Activated naive CD4-positive, alpha-beta T cell treated with Interleukin-2 at 50 U/mL for 16 hours (primary cell): ENCODE results near the gene COL19A1.
"Not testable (repeated sequence)": the region's sequence is repeated elsewhere in the genome, so short reads cannot be mapped to it uniquely, and the experiment has no call there.

Experiments
- DNase-seq: peaks from one replicate; pipeline ENCODE4 v3.0.0-alpha.2; 2020

The COL19A1 gene

DNA sequence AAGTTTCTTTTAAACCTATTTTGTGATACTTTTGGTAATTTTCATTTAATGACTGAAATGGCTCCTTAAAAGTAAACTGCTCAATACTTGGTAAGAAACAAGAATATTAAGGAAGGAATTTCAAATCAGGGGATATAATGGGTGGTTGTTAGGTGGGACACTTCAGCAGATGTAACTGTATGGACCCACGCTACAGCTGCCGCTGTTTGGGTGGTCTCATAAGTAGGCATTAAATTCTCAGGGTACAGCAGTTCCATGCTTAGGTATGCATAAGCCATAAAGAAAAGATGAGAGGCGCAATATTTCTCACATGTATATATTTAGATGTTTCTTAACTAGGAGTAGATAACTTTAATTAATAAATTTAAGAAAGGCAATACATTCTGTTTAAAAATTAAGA, 35.0 kb downstream of the COL19A1 start:
- no peak for DNase-seq

DNA sequence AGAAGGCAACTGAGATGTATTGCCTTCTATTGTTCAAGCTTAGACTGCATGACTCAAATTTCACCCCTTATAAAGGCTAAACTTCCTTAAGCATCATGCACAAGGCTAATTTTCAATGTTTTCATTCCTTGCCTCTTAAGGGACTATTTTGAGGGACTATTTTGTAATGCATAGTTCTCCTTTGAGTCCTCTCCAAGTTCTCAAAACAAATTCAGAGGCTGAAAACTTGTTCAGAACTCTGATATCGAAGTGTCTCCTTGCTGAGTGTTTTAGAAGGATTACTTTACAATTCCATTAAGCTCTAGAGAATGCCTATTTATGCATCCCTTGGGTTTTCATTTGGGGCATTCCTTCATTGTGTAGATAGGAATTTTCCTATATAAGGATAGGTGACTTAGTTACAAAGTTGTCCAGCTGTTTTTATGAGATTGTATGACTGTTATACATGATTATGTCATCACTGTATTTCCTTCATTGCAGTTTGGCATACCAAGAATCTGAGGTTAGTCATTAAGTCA, 41.7 kb downstream of the COL19A1 start:
- DNase-seq: no peak

DNA sequence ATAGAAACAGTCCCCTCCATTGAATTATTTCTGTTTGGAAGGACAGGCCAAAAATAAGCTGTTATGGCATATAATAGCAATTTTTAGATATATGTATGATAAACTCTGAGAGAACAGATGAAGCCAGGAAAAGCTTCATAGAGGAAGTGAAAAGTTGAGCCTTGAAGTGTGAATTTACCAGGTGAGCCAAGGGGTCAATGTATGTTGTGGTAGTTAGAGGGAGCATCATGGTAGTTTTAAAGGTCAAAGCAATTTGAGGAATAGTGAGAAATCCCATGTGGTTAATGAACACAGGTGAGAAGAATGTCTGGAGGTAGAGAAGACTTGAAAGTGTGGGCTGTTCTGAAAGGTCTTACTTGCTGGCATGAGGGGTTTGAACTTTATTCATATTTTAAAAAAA, 47.0 kb downstream of the COL19A1 start:
- DNase-seq: no peak

DNA sequence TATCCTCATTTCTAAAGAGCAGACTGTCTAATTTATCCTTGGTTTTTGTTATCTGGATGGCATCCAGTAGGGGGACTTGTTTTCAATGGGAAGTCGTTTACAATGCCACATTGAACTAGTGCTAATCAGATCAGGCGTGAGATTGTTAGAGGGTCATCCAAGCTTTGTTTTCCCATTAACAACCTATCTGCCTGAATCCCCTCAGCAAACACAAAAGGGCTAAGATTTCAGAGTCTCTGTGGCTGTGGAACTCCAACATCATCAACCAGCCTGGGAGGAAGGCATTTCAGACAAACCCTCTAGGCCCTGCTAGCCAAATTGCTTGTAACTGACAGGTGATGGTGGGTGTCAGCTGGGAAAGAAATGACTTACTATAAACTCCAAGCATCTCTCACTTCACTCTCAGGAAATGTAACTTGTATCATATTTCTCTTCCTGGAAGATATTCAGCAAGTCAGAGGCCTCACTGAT, 47.7 kb downstream of the COL19A1 start:
- no peak for DNase-seq

DNA sequence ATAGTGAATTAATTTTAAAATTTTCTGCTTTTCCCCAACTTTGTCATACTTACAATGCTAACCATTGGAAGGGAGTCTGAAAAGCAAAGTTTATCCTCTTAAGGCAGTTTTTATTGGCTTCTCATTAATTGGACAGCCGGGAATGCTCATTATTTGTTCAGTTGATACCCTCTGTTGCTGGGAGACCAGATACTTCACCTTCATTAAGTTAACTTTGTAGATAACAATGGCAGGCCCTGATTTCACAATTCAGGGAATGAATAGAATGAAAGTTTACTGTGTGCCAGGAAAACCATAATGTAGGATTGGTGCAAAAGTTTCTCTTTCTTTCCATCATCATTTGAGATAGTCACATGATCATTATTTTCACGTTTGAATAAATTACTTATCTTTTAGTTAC, 49.0 kb downstream of the COL19A1 start:
- no peak for DNase-seq

DNA sequence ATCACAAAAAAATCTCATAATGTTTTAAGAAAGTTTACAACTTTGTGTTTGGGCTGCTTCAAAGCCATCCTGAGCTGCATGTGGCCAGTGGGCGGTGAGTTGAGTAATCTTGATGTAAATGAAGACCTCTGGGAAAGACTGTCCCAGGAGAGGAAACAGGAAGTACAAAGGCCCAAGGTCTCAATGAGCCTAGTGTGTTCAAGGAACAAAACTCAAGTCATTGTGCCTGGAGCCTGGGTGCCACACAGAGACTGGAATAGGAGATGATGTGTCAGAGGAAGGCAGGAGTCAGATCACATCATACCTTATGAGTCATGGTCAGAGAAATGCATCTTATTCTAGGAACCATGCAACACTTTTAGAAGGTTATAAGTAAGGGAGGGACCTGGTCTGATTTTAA, 51.5 kb downstream of the COL19A1 start:
- DNase-seq: no peak

DNA sequence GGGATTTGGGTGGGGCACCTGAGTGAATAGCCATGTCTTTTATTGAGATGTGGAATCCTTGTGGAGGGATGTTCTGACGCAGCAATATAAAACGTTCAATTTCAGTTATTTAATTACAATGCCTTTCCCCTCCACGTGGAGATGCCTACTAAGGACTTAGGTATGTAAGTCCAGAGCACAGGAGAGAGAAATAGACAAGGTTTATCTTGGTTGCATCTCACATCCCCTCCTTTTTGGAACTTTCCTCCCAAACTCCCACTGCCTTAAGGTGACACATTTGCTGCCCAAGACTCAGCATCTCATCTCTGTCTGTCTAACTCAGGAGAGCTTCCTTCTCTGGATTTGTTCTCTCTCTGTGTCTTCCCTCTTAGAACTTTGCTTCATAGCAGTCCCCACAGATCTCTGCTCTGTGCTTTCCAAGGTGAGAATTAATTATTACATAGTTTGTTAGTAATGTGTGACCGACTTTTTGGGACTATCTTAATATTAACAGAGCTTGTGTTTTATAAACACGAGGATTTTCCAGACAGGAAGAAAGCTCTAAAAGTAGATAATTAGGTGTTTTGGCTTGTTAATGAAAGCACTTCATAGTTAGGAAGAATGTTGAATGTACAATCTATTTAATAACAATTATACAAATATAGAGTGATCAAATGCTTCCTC, 52.6 kb downstream of the COL19A1 start:
- DNase-seq: no peak

DNA sequence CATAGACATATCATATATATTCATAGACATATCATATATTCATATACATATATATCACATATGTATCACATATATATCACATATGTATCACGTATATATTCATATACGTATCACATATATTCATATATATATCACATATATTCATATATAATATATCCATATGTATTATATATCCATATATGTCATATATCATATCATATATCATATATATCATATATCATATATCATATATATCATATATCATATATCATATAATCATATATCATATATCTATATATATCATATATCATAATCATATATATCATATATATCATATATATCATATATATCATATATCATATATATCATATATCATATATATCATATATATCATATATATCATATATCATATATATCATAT, 54.7 kb downstream of the COL19A1 start:
- DNase-seq: not testable (repeated sequence)

DNA sequence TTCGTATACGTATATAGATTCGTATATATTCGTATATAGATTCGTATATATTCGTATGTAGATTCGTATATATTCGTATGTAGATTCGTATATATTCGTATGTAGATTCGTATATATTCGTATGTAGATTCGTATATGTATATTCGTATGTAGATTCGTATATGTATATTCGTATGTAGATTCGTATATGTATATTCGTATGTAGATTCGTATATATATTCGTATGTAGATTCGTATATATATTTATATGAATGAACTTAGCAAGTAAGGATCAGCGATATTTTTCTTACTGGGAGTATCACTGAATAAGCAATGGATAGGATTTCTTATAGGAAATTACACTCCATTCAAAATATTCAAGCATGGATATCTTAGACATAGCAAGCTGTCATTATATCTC, 55.3 kb downstream of the COL19A1 start:
- DNase-seq: not testable (repeated sequence)

DNA sequence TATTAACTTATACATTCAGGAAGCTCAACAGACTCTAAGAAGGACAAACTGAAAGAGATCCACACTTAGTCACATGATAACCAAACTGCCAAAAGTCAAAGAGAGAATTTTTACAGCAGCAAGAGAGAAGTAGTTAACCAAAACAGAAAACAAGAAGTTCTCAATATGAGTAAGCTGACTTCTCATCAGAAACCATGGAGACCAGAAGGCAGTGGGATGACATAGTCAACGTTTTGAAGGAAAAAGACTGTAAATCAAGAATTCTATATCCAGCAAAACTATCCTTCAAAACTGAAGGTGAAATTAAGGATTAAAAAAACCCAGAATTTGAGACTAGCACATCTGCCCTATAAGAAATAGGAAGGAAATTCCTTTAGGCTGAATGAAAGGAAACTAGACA, 60.4 kb downstream of the COL19A1 start:
- DNase-seq: no peak

DNA sequence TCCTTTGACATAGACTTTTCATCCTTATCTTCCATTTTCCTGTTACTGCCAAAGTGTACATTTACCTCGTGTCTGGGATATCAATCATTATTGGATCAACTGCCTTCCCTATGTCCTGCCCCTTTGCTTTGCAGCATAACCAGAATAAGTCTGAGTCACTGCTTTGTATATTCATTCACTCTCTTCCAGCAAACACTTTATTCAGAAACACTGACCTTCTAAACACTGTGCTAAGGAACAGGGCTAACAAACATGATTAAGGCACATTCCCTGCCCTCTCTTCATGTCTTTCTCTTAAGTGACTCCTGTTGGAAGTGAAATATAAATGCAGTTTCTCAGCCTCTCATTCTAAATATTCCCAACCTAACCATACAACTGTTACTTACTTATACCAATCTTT, 66.9 kb downstream of the COL19A1 start:
- DNase-seq: no peak

DNA sequence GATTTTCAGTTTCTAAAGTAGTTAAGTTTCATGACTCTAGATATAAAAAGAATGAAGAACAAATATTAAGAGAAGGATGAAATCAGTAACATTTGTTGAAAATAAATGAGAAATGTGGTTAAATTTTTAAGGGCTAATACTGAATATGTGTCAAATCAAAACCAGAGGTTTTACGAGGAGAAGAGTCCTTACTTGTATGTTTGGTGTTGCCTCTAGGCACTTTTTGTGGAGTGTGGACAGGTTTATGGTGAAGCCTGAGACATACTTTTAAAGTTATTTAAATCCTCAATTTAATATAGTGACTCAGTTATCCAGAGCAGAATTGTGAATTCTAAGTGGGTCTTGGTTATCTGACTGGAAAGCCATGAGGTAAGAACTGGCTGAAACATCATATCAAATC, 68.7 kb downstream of the COL19A1 start:
- no peak for DNase-seq

DNA sequence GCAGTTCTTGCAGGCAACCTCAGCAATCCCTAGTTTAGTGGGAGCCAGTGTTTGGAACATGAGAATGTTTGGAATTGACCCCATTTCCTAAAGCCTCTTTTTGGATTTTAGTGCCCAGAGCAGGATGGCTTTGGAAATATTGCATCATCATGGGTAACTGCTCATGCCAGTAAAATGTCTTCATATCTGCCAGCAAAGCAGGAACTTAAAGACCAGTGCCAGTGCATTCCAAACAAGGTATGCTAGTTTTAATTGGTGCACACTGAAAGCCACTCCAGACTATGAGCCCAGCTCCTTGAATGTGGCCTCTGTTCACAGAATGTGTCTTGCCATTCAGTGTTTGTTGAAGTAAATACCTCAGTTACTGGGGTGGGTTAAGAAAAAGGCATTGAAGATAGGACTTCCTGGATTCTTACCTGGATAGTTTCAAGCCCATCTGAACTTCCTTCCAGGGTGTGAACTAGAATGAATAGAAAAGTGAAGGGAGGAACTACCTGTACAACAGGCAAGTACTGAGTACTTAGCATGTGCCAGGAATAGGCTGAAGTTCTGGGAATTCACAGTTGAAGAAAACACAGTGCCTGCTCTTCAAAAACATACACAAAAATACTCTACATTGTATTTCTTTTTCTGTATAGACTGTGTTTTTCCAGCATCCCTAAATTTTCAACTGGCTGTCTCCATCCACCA, 70.5 kb downstream of the COL19A1 start:
- DNase-seq: no peak

DNA sequence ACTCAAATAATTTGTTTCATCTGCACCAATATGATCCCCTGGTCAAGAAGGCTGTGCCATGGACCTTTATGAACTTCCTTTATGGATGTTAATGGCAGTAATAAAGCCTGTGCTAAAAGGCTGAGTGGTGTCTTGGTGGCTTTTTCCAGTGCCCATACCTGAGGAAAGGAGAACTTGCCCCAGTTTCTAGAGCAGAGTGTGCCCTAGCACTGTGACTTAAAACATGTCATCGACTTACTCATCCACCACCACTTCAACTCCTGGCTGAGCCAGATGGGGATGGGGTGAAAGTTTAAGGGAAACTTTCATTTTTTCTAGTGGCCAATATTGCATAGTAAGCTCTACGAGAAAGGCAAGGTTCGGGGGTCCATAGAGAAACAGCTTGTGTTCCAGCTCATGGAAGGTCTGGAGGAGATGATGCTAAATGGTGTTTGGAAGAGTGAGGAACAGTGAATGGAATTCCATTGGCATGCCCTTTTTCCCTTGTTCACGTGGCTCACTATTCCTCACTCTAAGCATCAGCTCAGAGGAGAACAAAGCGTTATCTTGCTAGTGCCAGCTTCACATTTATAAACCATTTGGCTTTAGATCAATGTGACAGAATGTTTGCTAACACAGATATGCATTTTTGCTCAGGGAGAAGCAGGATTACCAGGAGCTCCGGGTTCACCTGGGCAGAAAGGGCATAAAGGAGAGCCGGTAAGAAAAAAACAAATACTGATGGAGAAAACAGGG, 71.2 kb downstream of the COL19A1 start:
- no peak for DNase-seq

DNA sequence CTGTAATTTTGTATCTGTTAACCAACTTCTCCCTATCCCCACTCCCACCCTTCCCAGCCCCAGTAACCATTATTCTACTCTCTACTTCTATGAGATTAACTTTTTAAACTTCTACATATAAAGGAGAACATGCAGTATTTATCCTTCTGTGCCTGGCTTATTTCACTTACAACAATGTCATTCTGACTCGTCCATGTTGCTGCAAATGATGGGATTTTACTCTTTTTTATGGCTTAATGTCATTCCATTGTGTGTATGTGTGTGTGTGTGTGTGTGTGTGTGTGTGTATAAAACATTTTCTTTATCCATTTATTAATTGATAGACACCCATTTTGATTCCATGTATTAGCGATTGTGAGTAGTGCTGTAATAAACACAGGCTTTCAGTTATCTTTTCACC, 76.1 kb downstream of the COL19A1 start:
- no peak for DNase-seq

DNA sequence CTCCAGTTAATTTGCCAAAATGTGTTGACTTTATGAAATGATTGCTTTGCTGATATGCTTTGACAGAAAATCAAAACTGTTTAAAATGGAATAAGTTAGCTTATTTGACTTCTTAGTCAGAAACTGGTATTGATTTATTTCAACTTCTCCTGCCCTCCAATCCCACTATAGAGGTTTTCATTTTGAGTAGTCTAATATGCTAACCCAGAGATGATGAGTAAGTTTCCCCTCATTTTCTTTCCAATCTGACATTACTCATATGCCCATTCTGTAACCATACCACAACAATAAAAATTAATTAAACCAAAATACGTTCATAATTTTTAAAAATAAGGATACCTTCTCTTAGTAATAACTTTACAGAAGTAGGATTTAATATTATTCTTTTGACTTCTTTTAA, 78.8 kb downstream of the COL19A1 start:
- DNase-seq: no peak

DNA sequence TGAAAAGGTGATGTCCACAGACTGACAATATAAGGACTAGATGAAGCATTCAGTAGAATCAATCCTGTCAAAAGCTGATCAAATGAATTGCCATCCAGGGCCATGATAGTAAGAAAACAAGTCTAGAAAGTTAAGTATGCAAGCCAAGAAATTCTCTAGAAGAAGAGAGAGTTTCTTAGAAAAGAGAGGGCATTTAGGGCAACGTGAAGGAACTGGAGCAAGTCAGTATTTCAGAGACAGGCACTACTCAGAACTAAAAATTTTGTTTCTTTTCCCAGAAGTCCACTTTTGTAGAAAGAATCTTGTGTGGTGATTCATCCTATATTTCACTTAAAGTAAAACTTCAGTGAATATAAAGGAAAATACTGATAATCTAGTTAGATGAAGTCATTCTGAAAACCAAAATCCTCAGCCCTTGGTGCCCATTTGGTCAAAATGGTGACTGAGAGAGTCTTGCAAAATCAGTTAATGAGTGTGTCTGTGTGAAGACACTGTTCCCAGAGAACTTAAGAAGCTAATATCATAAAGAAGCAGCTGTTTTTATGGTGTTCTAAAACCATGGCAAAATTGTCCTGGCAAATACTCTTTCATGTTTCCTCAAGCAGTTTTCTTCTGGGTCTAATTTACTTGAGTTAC, 82.2 kb downstream of the COL19A1 start:
- DNase-seq: no peak

DNA sequence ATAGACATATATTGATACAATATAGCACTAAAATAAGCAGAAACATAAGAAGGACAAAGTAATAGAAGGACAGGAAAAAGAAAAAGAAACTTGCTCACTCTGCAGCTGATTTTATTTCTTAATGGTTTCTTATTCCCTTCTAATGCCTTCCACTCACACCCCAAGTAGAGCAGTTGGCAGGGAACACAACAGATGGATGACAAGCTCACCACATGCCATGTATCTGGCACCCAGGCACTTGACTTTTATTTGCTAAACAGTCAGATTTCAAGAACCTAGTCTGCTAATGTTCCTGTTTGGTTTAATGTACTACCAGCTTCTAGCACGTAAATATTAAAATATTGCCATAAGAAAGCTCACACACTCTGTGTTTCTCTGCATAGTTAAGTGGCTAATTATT, 87.1 kb downstream of the COL19A1 start:
- DNase-seq: no peak

DNA sequence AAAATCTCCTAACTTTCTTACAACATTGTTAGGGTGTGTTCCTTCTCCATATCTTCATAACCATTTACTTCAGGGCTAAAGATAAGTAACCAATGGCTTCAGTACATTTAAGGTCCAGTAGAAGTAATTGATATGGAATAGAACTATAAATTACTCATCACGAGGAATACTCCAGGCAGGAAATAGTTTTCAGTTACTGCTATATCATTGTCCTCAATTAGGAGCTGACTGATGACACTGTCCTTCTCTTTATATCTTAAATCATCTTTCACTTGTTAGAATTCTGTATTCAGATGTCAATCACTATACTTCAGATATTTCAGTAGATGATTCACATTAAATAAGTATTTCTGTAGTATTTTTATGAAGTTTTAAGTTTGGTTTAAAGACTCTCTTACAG, 88.4 kb downstream of the COL19A1 start:
- no peak for DNase-seq

DNA sequence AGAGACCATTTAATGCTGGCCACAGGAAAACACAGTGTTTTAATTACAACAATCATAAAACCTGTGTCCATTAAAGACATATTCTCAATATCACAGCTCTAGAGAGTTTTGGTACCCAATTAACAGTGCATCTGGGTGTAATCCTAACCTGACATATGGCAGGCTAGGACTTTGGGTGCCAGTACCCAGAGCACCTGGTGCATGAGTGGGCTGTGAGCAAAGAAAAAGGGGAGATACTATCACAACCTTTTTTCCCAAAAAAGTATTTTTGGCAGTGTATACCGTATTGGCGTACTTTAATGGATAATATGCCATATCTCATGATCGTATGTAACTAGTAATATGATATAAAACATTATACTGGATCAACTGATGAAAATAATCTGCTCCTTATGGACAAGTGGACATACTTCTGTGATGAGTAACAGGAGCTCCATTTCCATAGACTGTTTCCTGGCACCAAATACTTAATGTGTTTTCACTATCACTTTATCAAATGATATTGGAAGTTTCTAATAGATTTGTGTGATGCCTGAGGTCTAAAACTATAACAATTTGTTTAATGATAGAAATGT, 91.7 kb downstream of the COL19A1 start:
- DNase-seq: no peak

DNA sequence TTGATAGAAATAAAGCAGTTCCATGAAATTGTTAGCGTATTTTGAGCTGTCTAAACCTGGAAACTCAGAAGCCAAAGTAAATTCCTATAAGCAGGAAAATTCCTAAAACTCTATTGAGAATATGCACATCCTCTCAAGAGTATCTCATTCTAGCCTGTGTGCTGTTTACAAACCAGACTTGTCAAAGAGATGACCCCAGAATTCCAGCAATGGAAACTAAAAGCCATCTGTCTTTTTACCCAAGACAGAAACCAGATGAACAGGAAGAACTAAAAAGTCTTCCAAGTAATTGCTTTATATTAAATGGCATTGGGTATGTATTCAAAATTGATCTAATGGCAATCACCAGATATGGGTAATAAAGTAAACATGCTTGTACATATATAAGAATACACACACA, 92.6 kb downstream of the COL19A1 start:
- no peak for DNase-seq

DNA sequence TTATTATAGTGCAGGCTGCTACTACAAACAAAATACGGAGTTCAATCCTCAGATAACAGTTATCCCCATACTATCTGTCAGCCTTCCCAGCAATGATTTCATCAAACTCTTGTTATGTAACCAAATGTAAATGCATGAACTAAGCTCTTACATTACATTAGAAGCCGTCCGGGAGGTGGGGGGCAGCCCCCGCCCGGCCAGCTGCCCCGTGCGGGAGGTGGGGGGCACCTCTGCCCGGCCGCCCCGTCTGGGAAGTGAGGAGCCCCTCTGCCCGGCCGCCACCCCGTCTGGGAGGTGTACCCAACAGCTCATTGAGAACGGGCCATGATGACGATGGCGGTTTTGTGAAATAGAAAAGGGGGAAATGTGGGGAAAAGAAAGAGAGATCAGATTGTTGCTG, 99.6 kb downstream of the COL19A1 start:
- DNase-seq: not testable (repeated sequence)

DNA sequence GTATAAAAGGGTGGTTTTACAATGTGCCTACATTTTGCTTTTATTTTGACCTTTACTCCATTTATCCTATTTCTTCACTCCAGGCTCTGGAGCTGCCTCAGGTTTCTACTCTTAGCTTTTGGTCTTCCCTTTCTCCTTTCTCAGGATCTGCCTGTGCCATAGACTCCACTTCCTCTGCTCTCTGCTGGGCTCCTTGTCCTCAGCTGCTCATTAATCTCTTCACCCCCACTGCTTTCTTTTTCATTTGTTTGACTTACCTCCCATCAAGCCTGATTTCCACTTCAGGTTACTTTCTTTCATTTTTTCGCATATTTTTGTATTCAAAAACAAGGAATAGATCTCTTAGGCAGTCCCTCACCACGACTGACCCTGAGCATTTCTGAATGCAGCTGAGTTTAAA, 106.8 kb downstream of the COL19A1 start:
- no peak for DNase-seq
